SW 1271 (cell line): ENCODE data around the gene PDK1.
"Not testable (repeated sequence)": the region's sequence is repeated elsewhere in the genome, so short reads cannot be mapped to it uniquely, and the experiment has no call there.

Experiments
- DNase-seq, 2 experiments: peaks; one replicate each; lab custom pipeline; 2025; lab: John Stamatoyannopoulos, UW

PDK1 gene

GRCh38 chr2:172555522-172556283, at the start of gene PDK1:
Gene PDK1 (plus strand): TSS chr2:172556090. CDS start chr2:172556151, 61 bp downstream.
- peak; percentile 59 to 80 for DNase-seq

DNA sequence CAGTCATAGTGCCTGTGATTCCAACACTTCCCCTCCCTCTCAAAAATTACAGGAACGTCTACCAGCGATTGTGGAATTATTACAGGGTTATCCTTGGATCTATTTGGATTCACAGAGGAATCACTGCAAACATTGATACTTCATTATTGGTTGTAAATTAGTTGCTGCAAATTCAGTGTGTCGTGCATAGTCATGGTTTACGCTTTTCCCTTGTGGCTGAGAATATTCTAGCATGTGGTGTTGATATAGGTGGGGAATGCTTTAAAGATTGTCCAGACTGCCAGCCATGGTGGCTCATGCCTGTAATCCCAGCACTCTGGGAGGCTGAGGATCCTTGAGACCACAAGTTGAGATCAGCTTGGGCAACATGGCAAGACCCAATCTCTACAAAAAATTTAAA, 48.7 kb upstream of the PDK1 start:
- no peak for DNase-seq

DNA sequence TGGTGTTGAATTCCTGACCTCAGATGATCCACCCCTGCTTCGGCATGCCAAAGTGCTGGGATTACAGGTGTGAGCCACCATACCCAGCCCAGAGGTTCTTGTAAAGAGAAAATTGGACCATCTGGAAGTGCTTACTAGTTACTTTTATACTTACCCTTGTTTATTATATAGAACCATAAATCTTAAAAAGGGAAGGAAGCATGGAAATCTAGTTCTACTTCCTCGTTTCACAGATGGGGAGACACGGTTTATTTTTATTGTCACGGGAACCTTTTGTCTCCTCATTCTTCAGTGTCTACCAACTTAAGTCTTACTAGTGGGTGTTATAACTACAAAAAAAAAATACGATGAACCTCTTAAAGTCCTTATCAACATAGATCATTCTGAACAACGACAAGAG, 45.8 kb upstream of the PDK1 start:
- DNase-seq, result no peak

GRCh38 chr2:172510548-172510947, 45.3 kb upstream of the PDK1 start:
- no peak for DNase-seq

- no peak for DNase-seq
Measured at GRCh38 chr2:172512810-172513523, 42.9 kb upstream of the PDK1 start.

DNA sequence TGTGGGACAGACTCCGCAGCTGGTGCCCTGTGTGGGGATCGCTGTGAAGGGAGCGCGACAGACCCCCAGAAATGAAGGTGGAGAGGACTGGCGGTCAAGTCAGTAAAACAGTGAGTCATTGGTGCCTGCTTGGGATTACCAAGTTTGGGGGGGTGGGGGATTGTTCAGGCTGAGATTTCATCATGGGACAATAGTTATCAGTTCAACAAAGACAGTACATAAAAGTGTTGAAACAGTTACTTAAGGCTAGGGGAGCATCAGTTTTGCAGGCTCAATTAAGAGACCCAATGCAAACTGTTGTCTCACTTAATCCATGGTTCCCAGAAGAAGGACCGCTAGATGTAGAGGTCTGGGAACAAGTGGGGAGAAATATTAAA, 42.4 kb upstream of the PDK1 start:
- DNase-seq, result no peak

GRCh38 chr2:172513935-172514586, 41.8 kb upstream of the PDK1 start:
- no peak for DNase-seq

DNA sequence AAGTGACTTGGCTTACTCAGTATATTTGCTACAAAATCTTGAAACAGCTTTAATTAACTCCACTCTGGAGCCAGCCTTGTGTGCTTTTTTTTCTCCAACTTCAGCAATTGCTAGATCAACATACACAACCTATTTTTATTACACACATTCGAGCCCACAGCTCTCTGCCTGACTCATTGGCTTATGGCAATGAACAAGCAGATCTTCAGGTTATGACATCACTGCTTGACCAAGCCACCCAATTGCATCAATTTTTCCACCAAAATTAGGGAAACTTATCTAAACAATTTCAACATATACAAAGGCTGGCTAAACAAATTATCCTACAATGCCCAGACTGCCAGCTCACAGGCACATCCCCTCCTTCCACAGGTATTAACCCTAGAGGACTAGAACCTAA, 39.6 kb upstream of the PDK1 start:
- no peak for DNase-seq

DNA sequence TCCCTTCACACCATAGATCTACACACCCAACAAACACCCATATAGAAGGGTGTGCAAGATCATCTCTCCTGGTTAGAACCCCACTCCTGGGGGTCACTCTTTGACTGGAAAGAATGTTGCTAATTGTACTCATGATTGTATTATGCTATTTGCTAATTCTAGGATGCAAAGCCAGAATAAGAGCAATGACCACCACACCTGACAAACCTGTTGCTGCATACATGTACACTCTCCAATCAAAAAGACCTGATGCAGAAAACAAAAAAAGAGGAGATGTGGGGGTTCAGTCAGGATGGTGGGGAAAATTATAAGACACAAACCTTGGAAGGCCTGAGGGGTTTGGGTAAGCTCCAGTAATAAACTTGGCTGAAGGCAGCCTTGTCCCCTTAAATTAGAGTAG, 36.9 kb upstream of the PDK1 start:
- no peak for DNase-seq

DNA sequence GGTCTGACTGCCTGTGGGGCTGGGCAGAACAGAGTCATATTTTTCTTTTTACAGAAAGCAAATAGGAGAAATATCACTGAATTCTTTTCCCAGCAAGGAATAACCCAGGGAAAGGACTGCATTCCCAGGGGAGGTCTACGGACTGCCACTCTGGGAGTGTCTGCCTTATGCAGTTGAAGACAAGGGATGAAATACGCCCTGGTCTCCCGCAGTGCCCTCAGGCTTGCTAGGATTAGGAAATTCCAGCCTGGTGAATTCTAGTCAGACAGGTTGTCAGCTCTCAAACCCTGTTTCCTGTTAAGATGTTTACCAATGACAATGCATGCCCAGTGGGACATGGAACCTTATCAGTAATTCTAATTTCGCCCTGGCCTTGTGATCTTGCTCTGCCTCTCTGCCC, 30.3 kb upstream of the PDK1 start:
- no peak for DNase-seq

DNA sequence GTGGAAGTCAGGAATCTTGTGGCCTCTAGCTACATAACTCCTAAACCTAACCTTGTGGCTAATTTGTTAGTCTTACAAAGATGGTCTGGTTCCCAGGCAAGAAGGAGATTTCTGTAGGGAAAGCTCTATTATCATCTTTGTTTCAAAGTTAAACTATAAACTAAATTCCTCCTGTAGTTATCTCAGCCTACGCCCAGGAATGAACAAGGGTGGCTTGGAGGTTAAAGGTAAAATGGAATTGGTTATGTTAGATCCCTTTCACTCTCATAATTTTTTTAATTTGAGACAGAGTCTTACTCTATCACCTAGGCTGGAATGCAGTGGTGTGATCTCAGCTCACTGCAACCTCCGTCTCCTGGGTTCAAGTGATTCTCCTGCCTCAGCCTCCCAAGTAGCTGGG, 24.6 kb upstream of the PDK1 start:
- DNase-seq, result no peak

DNA sequence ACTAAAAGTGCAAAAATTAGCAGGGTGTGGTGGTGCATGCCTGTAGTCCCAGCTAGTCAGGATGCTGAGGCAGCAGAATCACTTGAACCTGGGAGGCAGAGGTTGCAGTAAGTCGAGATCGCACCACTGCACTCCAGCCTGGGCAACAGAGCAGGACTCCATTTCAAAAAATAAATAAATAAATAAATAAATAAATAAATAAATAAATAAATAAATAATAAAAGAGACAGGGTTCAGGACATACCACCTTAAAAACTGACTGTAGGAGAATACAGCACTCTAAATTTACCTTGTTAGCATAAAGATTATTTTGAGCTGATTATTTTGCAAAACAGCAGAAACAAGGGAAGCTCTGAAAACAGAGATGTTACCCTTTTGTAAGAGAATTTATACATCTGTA, 23.4 kb upstream of the PDK1 start:
- DNase-seq, result not testable (repeated sequence)

DNA sequence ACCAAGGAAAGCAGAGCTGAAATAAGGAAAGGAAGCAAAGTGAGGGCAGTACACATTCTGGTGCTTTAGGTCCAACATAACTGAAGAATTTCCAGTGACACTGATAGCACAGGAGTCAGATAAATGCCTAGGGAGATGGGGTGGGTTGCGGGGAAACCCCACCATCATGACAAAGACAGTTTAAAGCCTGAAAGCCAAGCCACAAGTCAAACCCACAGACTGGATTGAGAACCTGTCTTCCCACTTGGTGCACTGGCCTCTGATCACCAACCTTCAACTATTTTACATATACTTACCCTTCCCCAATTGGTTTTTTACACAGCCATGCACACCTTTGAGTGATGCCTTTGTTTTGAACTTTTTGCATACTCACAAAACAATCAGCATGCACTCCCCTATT, 22.2 kb upstream of the PDK1 start:
- DNase-seq, result no peak

- no peak for DNase-seq
Measured at GRCh38 chr2:172535119-172535518, 20.8 kb upstream of the PDK1 start.

GRCh38 chr2:172537851-172538250, 18.0 kb upstream of the PDK1 start:
- DNase-seq, result not testable (repeated sequence)

DNA sequence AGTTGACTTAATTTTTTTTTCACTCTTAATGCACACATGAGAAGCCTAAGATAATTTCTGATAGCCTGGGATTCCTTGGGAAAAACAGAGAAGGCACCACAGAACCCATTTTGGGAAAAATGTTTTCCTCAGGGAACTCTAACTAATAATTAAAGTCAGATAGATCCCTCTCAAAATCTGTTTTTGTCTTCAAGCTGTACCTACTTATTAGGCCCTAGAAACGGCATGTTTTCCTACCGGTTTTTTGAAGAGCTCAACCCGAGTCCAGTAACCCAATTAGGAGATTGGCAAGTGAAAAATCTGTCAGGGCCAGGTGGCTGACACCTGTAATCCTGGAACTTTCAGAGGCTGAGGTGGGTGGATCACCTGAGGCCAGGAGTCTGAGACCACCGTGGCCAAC, 16.1 kb upstream of the PDK1 start:
- DNase-seq, result no peak

GRCh38 chr2:172540421-172540820, 15.5 kb upstream of the PDK1 start:
- DNase-seq, result no peak

- no peak for DNase-seq
Measured at GRCh38 chr2:172545408-172546075, 10.3 kb upstream of the PDK1 start.

GRCh38 chr2:172549131-172549530, 6.8 kb upstream of the PDK1 start:
- DNase-seq, result no peak

DNA sequence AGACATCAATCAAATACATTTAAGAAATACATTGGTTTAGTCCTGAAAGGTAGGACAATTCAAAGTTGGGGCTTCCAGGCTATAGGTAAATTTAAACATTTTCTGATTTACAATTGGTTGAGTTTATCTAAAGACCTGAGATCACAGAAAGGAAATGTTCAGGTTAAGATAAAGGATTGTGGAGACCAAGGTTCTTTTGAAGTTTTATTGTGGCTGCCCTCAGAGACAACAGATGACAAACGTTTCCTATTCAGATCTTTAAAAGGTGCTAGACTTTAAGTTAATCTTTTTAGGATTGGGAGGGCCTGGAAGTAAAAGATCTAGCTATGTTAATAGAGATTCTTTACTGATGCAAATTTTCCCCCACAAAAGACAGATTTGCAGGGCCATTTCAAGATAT, 6.1 kb upstream of the PDK1 start:
- not testable (repeated sequence) for DNase-seq

- DNase-seq, result no peak
Measured at GRCh38 chr2:172550419-172550818, 5.5 kb upstream of the PDK1 start.

DNA sequence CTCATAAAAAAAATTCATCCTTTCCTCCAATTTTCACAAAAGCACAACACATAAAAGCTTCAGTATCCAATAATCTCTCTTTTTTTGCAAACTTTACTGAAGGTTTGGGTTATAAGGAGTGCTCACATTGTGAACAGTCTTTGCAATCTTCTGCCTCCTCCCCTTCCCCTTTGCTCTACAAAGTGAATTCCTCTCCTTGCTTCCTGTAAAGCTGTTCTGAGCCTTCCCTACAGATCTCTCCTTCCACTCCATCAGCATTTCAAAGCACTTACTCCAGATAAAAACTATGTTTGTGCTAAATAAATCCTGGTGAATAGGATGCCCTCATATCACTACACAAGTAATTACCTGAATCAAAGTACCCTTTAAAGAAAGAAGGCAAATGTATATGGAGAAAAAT, 4.6 kb upstream of the PDK1 start:
- no peak for DNase-seq
